Raji (cell line): ENCODE results near the gene HDAC5.

Source experiments
- POLR2A ChIP-seq: IDR thresholded peaks from 2 replicates; pipeline ENCODE4 v1.6.1; 2011; ENCODE audit warnings: low read depth, low read length, control low read depth; ENCODE audit not compliant: insufficient read depth

The HDAC5 gene

DNA sequence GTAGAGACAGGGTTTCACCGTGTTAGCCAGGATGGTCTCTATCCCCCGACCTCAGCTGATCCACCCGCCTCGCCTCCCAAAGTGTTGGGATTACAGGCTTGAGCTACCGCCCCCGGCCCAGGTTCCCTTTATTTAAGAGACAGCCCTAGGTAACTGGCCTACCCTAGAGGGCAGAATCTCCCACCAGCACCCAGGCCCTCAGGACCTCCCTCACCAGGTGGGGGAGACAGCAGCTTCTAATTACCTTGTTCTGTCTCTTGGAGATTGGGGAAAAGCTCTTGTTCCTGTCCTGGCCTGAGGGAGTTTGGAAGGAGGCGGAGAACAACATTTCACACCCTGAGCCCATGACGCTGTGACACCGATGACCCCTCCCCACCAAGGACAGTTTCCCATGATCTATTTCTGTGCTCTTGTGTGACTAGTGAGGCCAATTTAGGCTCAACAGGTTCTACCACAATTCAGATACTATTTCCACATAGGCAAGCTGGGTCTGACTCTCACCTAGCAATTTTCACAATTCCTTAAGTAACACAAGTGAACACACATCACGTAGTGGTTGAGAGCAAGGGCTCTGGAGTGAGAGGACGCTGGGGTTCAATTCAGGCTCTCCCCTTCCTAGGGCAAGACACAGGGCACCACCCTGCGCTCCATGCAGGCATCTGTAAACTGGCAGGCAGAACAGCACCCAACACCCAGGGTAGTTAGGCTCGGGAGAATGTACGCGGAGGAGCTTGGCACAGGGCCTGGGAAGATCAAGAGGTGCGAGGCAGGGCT lies 20.4 kb downstream of the HDAC5 start:
- no peak for TF ChIP-seq POLR2A

DNA sequence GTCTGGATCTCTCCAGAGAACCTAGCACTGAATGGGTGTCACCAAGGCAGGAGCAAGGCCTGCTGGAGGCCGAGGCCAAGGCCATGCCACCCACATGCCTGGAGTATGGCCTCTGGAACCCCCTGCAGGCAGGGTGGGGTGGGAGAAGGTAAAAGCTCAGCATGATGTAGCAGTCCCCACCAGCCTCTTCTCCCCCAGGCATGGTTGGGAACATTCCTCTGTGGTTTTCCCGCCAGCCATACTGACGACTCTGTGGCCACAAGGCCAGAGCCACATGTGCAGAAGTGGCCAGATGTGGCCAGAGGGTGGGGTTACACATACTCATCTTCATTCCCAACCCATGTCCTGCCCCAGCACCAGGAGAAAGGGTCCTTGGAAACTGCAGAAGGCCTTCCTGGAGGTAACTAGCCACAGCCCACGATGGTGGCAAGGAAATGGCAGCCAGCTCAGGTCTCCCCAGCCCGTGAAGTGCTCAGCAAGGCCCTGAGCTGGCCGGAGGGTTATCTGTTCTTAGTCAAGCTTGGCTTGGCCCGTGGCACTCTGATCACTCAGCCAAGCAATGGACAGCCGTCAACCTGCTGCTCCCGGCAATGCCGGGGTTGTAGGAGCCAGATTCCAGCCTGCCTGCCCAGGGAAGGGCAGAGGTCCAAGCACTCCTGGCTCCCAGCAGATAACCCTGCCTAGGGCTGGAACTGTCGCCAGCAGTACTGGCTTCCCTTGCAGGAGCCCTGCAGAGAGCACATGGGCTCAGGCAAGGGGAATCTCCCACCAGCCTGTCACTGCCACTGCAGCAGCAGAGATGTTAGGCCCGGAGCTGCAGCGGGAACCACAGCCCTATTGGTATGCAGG lies 26.1 kb downstream of the HDAC5 start:
- TF ChIP-seq POLR2A = no peak

DNA sequence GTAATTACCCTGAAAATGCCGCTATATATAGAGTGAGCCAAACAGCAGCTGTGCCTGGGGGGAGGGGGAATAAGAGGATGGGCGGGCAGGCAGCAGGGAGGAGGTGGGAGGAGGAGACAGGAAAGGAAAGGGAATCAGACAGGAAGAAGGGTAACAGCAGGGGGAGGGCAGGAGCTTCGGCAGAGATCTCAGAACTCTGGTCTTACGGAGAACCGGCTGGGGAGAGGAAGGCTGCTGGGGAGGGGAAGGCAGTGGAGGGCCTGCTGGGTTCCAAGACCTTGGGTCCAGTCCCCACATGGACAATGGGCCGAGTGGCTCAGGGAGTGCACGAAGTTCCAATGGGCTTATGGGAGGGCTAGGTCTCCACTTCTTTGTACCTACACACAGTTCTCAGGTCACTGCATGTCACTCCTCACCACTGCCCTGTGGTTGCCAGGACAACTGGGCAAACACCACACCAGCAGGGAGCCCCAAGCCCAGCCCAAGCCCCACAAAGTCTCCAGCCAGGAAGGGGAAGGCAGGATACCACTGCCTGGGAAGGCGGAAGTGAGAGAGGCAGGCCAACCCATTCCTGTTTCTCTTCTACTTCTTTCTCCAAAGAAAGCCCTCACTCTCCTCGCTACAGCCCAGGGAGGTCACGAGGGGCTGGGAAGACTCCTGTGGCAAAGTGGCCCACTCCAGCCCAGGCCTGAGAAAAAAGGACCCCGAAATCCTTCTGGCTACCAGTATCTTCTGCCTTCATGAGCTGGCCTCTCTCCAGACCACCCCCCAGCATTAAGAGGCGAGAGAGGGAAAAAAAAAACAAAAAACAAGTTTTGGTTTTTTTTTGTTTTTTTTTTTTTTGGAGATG lies 27.6 kb downstream of the HDAC5 start:
- TF ChIP-seq POLR2A = no peak

DNA sequence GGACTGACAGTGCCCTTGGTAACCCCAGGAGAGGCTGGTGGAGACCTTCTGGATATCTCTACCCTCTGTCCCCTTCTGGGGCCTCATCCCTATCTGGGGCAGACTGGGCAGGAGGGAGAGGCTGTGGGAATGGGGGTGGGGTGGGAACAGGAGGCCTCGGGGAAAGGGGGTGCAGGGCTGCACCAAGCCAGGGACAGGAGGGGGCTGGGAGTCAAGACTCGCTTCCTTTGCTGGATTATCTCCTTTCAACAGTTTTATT lies 28.1 kb downstream of the HDAC5 start:
- TF ChIP-seq POLR2A = no peak

DNA sequence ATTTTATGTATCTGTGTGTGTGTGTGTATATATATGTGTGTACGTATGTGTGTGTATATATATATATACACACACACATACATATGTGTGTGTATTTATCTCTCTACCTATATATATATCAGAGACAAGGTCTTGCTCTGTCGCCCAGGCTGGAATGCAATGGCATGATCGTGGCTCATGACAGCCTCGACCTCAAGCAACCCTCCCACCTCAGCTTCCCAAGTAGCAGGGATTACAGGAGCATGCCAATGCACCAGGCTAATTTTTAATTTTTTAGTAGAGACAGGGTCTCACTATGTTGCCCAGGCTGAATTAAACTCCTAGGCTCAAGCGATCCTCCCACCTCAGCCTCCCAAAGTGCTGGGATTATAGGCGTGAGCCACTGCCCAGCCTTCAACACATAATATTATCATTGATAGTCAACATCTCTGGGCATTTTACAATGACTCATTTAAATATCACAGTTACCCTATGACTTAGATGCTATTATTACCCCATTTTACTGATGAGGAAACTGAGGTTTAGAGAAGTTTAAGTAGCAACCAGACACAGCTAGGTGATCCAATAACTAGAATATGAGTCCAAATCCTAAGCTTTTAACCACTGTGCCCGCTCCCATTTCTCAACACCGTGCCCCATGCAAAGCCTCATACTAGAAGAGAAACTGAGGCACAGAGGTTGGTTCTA lies 28.6 kb downstream of the HDAC5 start:
- no peak for TF ChIP-seq POLR2A

DNA sequence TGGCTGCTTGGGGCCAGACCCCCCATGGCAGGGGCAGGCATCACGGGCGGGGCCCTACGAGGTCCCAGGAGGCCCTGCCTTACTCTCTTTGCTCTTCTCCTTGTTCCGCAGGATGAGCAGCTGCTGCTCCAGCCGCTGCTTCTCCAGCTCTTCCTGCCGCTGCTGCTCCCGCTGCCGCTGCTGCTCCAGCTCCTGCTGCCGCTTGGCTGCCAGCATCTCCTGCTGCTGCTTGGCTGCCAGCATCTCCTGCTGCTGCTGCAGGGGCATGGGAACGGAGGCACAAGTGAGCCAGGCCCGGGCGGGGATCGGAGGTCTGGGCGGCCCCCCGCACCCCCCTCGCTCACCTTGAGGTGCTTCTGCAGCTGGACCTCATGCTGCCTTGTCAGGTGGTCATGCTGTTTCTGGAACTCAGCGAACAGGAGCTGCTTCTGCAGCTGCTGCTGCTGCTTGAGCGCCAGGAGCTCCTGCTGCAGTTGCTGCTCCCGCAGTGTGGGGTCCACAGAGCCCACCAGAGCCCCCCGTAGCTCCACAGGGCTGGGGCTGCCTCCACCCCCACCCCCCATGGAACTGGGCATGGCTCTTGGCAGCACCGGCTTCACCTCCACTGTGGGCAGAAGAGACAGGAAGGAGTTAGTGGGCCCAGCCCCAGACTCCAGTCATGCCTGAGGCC lies 30.1 kb downstream of the HDAC5 start:
- no peak for TF ChIP-seq POLR2A

DNA sequence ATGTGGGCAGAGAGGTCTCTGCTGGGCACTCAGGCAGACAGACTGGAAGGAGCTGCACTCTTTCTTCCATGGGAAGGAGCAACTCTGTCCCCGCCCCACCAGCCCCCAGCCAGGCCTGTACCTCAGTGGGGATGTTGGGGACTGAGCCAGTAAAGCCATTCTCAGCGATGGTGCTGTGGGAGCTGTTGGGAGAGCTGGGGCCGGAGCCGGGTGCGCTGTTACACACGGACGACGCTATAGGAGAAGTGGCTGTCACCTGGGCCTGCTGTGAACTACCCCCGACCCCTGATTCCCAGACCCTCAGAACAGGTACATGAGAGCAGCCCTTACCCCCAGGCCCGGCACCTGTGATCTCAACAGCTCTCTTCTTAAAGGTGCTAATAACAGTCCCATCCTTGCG lies 31.4 kb downstream of the HDAC5 start:
- TF ChIP-seq POLR2A = no peak

DNA sequence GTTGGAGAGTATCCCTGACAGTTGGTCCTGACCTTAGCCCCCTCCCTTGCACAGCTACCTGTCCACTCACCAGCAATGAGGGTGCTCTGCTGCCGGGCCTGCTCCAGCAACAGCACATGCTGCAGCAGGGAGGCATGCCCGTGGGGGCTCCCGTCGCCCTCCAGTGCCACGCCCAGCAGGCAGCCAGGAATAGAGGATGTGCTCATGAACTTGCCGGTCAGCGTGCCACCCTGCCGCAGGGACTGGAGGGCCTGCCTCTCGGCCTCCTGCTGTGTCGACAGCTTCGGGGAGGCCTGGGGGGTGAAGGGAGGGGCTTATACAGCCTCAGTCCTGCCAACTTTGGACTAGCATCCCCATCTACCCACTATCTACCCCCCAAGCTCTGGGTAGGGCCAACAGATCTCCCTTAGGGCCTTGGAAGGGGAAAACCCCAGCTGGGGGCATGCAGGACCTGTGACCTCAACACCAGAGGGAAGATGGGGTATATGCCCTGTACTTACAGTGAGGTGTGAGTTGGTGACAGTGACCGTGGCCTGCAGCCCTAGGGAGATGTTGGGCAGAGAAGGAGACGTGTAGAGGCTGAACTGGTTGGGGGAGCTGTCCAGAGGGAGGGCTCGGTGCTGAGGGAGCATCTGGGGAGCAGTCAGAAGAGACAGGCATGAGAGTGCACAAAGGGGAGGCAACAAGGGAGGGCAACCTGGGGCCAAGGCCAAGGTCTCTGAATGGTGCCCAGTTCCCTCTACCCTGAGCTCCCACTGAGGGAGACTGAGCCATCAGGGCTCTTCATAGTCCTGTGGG lies 32.0 kb downstream of the HDAC5 start:
- TF ChIP-seq POLR2A = no peak

DNA sequence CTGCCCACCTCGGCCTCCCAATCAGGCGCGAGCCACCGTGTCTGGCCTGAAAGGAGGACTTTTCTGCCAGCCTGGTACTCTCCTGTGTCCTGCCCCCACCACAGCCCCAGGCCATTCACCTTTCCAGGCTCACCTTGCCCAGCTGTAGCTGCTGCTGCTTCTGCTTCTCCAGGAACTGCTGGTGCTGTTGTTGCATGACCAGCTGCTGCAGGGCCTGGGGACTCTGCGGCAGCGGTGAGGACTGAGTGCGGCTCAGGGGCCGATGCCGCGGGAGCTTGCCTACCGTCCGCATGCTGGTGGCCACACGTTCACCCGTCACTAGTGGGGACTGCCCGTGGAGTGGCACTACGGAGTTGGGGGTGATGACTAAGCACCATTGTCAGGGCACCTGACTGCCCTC lies 35.2 kb downstream of the HDAC5 start:
- TF ChIP-seq POLR2A = no peak

DNA sequence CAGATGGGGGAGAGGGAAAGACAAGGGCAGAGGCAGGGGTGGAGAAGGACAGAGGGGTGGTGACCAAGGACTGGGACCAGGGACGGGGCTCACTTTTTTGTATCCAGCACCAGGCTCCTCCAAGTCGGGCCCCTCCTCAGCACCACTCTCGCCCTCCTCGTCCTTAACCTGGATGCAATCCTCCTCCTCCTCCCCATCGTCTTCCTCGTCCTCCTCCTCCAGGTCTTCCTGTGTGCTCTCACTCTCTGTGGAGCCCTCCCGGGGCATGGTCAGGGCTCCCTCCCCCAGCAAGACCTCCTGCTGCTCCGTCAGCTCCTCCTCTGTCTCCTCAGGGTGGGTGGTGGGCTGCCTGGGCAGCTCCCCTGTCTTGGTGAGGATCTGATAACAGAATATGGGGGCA lies 36.1 kb downstream of the HDAC5 start:
- no peak for TF ChIP-seq POLR2A

DNA sequence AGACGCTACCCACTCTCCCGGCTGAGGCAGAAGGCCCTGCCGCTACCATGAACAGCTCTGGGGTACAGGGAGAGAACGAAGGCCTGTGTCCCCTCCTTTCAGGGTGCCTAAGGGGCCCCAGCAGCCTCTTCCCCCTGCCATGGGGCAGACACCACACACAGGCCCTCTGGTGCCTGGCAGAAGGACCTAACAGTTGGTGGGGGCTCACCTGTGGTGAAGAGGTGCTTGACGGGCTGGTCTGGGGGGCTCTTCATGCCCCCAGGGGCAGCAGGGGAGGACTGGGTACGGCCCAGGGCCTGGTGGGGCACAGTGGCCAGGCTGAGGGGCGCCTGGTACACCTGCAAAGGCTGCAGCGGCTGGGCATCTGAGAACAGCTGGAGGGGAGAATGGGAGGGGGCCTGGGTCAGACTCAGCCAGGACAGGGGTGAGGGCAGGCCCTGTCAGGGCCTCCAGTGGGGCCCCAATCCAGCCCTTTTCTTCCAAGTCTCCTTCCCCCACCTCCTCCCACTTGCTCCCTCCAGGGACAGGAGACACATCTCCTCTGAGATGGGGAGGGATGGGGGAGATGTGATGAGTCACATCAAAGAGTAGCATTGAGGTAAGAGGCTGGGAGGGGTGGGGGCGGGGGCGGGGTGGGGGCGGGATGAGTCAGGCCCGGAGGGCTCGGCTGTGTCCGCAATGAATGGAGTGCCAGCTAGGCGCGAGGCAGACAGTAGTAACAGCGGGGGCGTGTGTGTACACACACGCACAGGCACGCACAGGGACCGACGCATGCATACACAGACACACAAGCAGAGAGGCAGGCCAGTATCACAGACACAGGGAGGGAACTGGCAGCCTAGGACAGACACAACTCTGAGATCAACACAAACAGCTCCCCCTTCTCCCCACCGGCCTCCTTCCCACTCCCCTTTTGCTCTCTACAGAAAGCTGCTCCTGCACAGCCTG lies 36.8 kb downstream of the HDAC5 start:
- TF ChIP-seq POLR2A = no peak

DNA sequence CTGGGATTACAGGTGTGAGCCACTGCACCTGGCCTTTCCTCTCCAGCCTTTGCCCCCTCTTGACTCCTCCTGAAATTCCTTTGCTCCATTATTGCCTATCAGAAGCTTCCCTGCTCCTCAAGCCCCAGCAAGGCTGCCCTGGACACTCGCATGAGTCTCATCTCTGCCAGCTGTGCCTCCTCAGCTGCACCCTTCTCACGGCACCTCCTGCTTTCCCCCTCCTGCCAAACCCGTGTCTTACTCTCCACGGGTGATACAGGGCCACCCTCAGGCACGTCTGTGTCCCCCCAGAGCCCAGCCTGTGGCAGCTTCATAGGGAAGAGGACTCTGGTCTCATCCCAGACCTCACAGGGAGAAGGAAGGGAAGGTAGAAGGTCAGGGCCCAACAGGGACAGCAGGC lies 37.5 kb downstream of the HDAC5 start:
- no peak for TF ChIP-seq POLR2A

DNA sequence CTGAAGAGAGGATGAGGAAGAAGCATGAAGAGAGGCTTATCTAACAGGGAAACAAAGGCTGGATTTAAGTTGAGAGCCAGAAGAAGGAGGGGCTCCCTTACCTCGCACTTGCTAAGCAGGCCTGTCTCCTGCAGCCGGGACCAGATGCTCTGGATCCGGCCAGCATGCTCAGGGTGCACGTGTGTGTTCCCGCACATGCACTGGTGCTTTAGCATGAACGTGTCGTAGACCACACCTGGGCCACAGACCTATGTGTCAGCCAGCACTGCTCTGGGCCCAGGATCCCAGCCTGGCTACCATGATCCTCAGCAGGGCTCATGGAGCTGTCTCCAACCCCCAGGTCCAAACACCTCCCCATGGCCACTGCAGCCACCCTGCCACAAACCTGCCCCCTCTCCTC lies 38.5 kb downstream of the HDAC5 start:
- TF ChIP-seq POLR2A = no peak

DNA sequence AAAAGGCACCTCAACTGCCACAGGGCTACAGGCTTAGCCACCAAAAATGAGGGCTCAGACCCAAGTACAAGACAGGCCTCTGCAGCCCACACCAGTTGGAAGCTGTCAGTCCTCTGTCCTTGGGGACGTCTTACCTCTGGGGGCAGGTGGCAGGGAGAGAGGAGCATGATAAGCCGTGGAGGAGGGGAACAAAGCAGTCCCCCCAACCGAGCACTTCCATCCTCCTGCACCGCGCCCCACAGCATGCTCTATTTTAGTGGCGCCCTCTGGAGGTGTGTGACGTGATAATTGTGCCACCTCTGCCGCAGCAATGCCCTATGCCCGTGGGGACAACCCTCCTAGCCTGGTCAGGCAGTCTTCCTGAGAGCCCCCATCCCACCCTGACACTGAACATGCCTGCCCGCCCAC lies 39.3 kb downstream of the HDAC5 start:
- TF ChIP-seq POLR2A = no peak
